ENCODE measurements around the gene USP15. TPM values are rescaled to one million over a fixed set of nuclear protein-coding genes. Genes with fewer than 3 reads are reported as not detected.

The USP15 gene
- total and polyA plus RNA-seq, 3 experiments from 2014 or later, result 59.5 to 99.0 (median 90.9) TPM

DNA sequence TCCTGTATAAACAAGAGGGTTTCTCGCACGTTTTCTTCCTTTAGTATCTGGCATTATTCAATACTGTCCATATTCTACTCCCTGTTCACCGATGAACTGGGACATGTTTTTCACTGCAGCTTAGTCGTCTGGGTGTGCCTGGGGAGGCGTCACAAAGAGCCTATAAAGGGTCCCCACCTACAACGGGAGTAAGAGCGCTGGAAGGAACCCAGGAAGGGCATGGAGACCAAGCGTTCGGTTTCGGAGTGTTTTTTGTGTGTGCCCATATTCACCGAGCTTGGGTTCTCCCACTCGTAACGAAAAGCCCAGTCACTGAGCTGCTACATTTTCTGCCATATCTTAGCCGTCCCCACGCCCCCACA is 592 bp upstream of the USP15 start:
- H3K36me3 ChIP-seq (ENCODE audit: insufficient read depth, low read length), result no peaks in the 10 kb centered on the region
- POLR2A ChIA-PET, result interaction anchor here (1.0 to 2.2 kb wide), 4 partner anchors 9 to 344 kb away, joined by 3 to 10 read pairs (median 5); partner anchors contain the start of gene MON2
- no peaks in the 10 kb centered on the region for H3K27me3 ChIP-seq (ENCODE audit: insufficient read depth, low read length, poor library complexity, severe bottlenecking)
- H3K27ac ChIP-seq (ENCODE audit: low read depth, low read length), result peak overlapping the region; percentile 94
- peaks cover 0 to 3% of the 10 kb centered on the region in 2 donors for H3K27me3 Mint-ChIP-seq
- peaks cover 0 to 23% (median 2%) of the 10 kb centered on the region in 3 donors for H3K36me3 Mint-ChIP-seq
- H3K4me1 Mint-ChIP-seq, result peaks cover 52 to 66% (median 53%) of the 10 kb centered on the region in 3 donors
- H3K9me3 Mint-ChIP-seq, result no peaks in the 10 kb centered on the region
- peak overlapping the region; percentile 98 to 99 (median 99) for H3K4me3 Mint-ChIP-seq
- H3K9me3 ChIP-seq (ENCODE audit: low read length), result no peaks in the 10 kb centered on the region
- H3K27ac Mint-ChIP-seq, result peak overlapping the region; percentile 94 to 100 (median 99)
- CTCF ChIA-PET, result interaction anchor here (0.6 to 1.0 kb wide), 3 partner anchors 9 to 65 kb away, joined by 3 to 5 read pairs (median 3); no protein-coding TSS in a partner anchor
- peaks cover 61% of the 10 kb centered on the region for H3K4me1 ChIP-seq (ENCODE audit: insufficient read depth, low read length)
- H3K4me3 ChIP-seq (ENCODE audit: low read length), result peak overlapping the region; percentile 93
- no peak for DNase-seq

DNA sequence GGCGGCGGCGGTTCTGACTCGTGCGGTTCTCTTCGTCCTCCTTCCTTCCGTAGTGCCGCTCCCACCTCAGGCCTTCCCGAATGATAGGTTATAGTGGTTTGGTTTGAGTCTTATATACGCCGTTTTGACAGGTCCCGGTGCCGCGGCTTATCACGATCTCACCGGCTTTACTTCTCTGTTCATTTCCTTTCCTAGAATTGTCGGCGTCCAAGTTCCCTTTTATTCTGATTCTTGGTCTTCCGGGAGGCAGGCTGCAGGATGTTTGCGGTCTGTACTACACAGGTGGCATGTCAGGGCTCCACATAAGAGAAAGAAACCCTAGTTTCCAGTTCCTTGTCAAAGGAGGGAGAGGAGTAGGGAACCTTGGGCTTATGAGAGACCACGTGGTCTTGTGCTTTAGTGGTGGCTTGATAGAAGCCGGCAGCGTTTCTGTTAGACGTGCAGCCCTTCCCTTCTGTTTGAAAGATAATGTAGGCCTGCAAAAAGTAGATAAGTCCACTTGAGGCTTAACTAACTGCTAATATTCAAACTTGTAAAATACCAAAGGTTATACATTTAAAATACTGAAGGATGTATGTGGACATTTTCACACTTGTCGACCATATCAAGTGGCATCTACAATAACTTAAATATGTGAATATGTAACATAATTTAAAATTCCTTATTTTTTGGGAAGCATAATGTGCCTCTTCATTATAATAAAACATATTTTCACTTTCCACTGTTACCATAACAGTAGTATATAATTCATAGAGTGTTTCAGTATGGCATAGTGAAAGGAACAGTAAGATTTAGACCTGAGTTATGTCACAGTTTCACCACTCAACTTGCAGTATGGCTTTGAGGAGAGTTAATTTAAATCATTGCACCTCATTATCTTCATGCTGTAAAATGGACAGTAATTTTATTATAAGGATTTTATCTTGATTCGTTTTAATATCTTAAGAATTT is 804 bp downstream of the USP15 start:
- ChIA-PET POLR2A (interaction anchor here (1.0 to 2.2 kb wide), 2 partner anchors 17 to 342 kb away, joined by 3 to 10 read pairs; no protein-coding TSS in a partner anchor), CTCF (no interaction called here)

DNA sequence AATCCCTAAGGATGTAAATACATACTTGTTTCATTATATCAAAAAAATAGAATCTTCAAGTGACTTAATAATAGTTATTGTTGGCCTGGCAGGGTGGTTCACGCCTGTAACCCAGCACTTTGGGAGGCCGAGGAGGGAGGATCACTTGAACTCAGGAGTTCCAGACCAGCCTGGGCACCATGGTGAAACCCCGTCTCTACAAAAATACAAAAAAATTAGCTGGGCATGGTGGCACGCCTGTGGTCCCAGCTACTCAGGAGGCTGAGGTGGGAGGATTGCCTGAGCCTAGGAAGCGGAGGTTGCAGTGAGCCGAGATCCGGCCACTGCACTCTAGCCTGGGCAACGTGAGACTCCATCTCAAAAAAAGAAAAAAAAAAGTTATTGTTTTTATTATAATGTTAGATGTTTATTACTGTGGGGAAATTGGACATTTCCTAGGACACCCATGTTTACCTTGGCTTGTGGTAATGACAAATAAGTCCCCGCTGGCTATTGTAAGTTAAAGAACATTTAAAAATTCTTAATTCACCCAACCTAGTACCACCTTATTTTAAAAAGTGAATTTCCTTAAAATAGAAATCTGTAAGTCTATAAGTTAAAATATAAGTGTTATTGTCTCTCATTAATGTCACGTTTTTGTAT is 1.8 kb downstream of the USP15 start:
- H3K9me3 Mint-ChIP-seq, result no peaks in the 10 kb centered on the region
- H3K36me3 Mint-ChIP-seq, result peaks cover 0 to 23% (median 4%) of the 10 kb centered on the region in 3 donors
- Histone ChIP-seq H3K27me3 (ENCODE audit: insufficient read depth, low read length, poor library complexity, severe bottlenecking) (no peaks in the 10 kb centered on the region), H3K9me3 (ENCODE audit: low read length) (no peaks in the 10 kb centered on the region), H3K27ac (ENCODE audit: low read depth, low read length) (peak overlapping the region; percentile 94), H3K36me3 (ENCODE audit: insufficient read depth, low read length) (no peaks in the 10 kb centered on the region), H3K4me1 (ENCODE audit: insufficient read depth, low read length) (peaks cover 74% of the 10 kb centered on the region), H3K4me3 (ENCODE audit: low read length) (peak overlapping the region; percentile 93)
- H3K27ac Mint-ChIP-seq, result peak overlapping the region in 5 of 8 donors; percentile 17 to 98 (median 73)
- peaks cover 67 to 84% (median 72%) of the 10 kb centered on the region in 3 donors for H3K4me1 Mint-ChIP-seq
- H3K27me3 Mint-ChIP-seq, result peaks cover 0 to 3% of the 10 kb centered on the region in 2 donors
- ChIA-PET CTCF (interaction anchor here (0.6 kb wide), 1 partner anchor 556 kb away, joined by 3 read pairs; no protein-coding TSS in a partner anchor), POLR2A (no interaction called here)
- DNase-seq, result no peak
- H3K4me3 Mint-ChIP-seq, result peak overlapping the region; percentile 83 to 99 (median 99)

More for the DNA sequence above, 804 bp downstream of the USP15 start:
- Histone ChIP-seq H3K27ac (ENCODE audit: low read depth, low read length) (peak overlapping the region; percentile 94), H3K27me3 (ENCODE audit: insufficient read depth, low read length, poor library complexity, severe bottlenecking) (no peaks in the 10 kb centered on the region), H3K4me1 (ENCODE audit: insufficient read depth, low read length) (peaks cover 73% of the 10 kb centered on the region), H3K9me3 (ENCODE audit: low read length) (no peaks in the 10 kb centered on the region), H3K4me3 (ENCODE audit: low read length) (peak overlapping the region; percentile 93), H3K36me3 (ENCODE audit: insufficient read depth, low read length) (no peaks in the 10 kb centered on the region)
- H3K27ac Mint-ChIP-seq, result peak overlapping the region; percentile 94 to 100 (median 99)
- peaks cover 64 to 80% (median 67%) of the 10 kb centered on the region in 3 donors for H3K4me1 Mint-ChIP-seq
- DNase-seq, result peak; percentile 26 to 74 (median 68)
- H3K4me3 Mint-ChIP-seq, result peak overlapping the region; percentile 98 to 99 (median 99)
- peaks cover 0 to 23% (median 4%) of the 10 kb centered on the region in 3 donors for H3K36me3 Mint-ChIP-seq
- H3K9me3 Mint-ChIP-seq, result no peaks in the 10 kb centered on the region
- peaks cover 0 to 3% of the 10 kb centered on the region in 2 donors for H3K27me3 Mint-ChIP-seq

DNA sequence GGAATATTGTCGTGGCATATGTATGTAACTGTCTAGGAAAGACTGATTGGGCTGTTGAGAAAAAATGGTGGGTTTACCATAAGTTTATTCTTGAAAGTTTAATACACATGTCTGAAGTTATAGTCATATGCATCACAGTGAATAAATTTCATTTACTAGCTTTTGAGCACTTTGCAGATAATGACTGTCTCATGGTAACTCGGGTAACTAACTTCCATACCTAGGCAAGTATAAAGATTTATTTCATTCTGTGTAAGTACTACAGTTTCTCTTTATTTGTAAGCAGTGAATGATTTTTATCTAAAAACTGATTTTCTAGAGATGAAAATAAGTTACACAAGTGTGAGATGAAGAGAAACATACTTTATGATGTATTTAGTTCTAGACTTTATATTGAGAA is 3.0 kb downstream of the USP15 start:
- POLR2A ChIA-PET, result no interaction called here
- H3K4me3 Mint-ChIP-seq, result peak overlapping the region; percentile 75 to 99 (median 82)
- CTCF ChIA-PET, result no interaction called here
- Histone ChIP-seq H3K4me3 (ENCODE audit: low read length) (peak overlapping the region; percentile 31), H3K4me1 (ENCODE audit: insufficient read depth, low read length) (peaks cover 73% of the 10 kb centered on the region), H3K9me3 (ENCODE audit: low read length) (no peaks in the 10 kb centered on the region), H3K27ac (ENCODE audit: low read depth, low read length) (peak overlapping the region; percentile 94), H3K36me3 (ENCODE audit: insufficient read depth, low read length) (no peaks in the 10 kb centered on the region), H3K27me3 (ENCODE audit: insufficient read depth, low read length, poor library complexity, severe bottlenecking) (no peaks in the 10 kb centered on the region)
- H3K27ac Mint-ChIP-seq, result peak overlapping the region in 6 of 8 donors; percentile 64 to 91 (median 77)
- peaks cover 0 to 3% of the 10 kb centered on the region in 2 donors for H3K27me3 Mint-ChIP-seq
- H3K4me1 Mint-ChIP-seq, result peaks cover 75 to 84% (median 82%) of the 10 kb centered on the region in 3 donors
- H3K36me3 Mint-ChIP-seq, result peaks cover 0 to 23% (median 4%) of the 10 kb centered on the region in 3 donors
- no peak for DNase-seq
- H3K9me3 Mint-ChIP-seq, result no peaks in the 10 kb centered on the region

DNA sequence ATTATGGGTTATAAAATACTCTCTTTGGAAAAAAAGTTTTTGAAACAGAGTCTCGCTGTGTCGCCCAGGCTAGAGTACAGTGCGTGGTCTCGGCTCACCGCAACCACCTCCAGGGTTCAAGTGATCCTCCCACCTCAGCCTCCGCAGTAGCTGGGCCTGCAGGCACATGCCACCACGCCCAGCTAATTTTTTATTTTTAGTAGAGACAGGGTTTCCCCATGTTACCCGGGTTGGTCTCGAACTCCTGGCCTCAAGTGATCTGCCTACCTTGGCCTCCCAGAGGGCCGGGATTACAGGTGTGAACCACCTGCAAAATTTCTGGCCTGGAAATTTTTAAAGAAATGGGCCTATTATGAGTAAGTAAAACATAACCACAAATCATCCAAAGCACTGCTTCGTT is 3.8 kb downstream of the USP15 start:
- DNase-seq, result no peak
- peaks cover 0 to 3% of the 10 kb centered on the region in 2 donors for H3K27me3 Mint-ChIP-seq
- Histone ChIP-seq H3K4me1 (ENCODE audit: insufficient read depth, low read length) (peaks cover 73% of the 10 kb centered on the region), H3K4me3 (ENCODE audit: low read length) (peak overlapping the region; percentile 31), H3K36me3 (ENCODE audit: insufficient read depth, low read length) (no peaks in the 10 kb centered on the region), H3K27ac (ENCODE audit: low read depth, low read length) (peak overlapping the region; percentile 94), H3K27me3 (ENCODE audit: insufficient read depth, low read length, poor library complexity, severe bottlenecking) (no peaks in the 10 kb centered on the region), H3K9me3 (ENCODE audit: low read length) (no peaks in the 10 kb centered on the region)
- peak overlapping the region; percentile 25 to 91 (median 82) for H3K27ac Mint-ChIP-seq
- CTCF ChIA-PET, result no interaction called here
- no peaks in the 10 kb centered on the region for H3K9me3 Mint-ChIP-seq
- H3K4me3 Mint-ChIP-seq, result peak overlapping the region; percentile 75 to 99 (median 82)
- POLR2A ChIA-PET, result no interaction called here
- H3K36me3 Mint-ChIP-seq, result peaks cover 0 to 24% (median 4%) of the 10 kb centered on the region in 3 donors
- peaks cover 74 to 84% (median 82%) of the 10 kb centered on the region in 3 donors for H3K4me1 Mint-ChIP-seq

DNA sequence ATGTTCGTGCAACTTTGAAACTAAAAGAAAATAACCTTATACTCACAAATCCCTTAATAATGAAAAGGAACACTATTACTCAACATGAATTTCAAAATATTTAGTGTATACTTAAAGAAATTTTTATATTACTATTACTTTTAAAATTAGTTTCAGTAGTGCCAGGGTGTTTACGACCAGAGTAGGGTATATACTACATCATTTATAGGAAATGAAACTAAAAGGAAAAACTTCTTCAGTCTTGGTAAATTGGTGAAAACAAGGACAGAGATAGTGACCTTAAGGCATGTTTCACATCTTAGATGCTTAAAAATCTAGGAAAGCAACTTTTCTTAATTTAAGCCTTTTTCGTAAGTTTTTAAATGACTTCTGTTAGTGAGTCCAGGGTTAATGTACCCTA is 4.5 kb downstream of the USP15 start:
- H3K36me3 Mint-ChIP-seq, result peaks cover 0 to 20% (median 4%) of the 10 kb centered on the region in 3 donors
- H3K4me3 Mint-ChIP-seq, result peak overlapping the region; percentile 75 to 99 (median 82)
- H3K4me1 Mint-ChIP-seq, result peaks cover 74 to 86% (median 81%) of the 10 kb centered on the region in 3 donors

DNA sequence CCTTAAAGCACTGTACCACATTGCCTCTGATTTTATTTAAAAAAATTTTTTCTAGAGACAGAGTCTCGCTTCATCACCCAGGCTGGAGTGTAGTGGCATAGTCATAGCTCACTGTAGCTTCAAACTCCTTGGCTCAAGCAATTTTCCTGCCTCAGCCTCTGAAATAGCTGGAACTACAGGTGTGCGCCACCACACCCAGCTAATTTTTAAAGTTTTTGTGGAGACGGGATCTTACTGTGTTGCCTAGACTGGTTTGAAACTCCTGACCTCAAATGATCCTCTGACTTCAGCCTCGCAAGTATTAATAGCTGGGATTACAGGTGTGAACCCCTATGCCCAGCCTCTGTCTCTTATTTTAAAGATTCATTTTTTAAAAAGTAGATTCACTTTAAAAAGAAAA is 5.3 kb downstream of the USP15 start:
- Histone ChIP-seq H3K4me3 (ENCODE audit: low read length) (peak overlapping the region; percentile 13), H3K9me3 (ENCODE audit: low read length) (no peaks in the 10 kb centered on the region), H3K27me3 (ENCODE audit: insufficient read depth, low read length, poor library complexity, severe bottlenecking) (no peaks in the 10 kb centered on the region), H3K4me1 (ENCODE audit: insufficient read depth, low read length) (peaks cover 83% of the 10 kb centered on the region), H3K27ac (ENCODE audit: low read depth, low read length) (no peak overlapping the region), H3K36me3 (ENCODE audit: insufficient read depth, low read length) (no peaks in the 10 kb centered on the region)
- peak overlapping the region in 3 of 7 donors; percentile 9 to 82 (median 12) for H3K4me3 Mint-ChIP-seq
- ChIA-PET CTCF (interaction anchor here (1.3 kb wide), 1 partner anchor 337 kb away, joined by 3 read pairs; no protein-coding TSS in a partner anchor), POLR2A (no interaction called here)
- peaks cover 81 to 94% (median 89%) of the 10 kb centered on the region in 3 donors for H3K4me1 Mint-ChIP-seq
- peak overlapping the region in 2 of 8 donors; percentile 34 to 61 for H3K27ac Mint-ChIP-seq
- H3K36me3 Mint-ChIP-seq, result peaks cover 0 to 15% (median 4%) of the 10 kb centered on the region in 3 donors
- no peaks in the 10 kb centered on the region for H3K9me3 Mint-ChIP-seq
- DNase-seq, result no peak
- H3K27me3 Mint-ChIP-seq, result peaks cover 0 to 3% of the 10 kb centered on the region in 2 donors

More for the DNA sequence above, 4.5 kb downstream of the USP15 start:
- peak overlapping the region; percentile 11 for H3K27ac ChIP-seq (ENCODE audit: low read depth, low read length)
- no peaks in the 10 kb centered on the region for H3K9me3 ChIP-seq (ENCODE audit: low read length)
- peaks cover 0 to 3% of the 10 kb centered on the region in 2 donors for H3K27me3 Mint-ChIP-seq
- H3K27me3 ChIP-seq (ENCODE audit: insufficient read depth, low read length, poor library complexity, severe bottlenecking), result no peaks in the 10 kb centered on the region
- H3K9me3 Mint-ChIP-seq, result no peaks in the 10 kb centered on the region
- ChIA-PET POLR2A (no interaction called here), CTCF (interaction anchor here (1.3 kb wide), 1 partner anchor 338 kb away, joined by 3 read pairs; no protein-coding TSS in a partner anchor)
- H3K4me1 ChIP-seq (ENCODE audit: insufficient read depth, low read length), result peaks cover 76% of the 10 kb centered on the region
- DNase-seq, result peak in 1 of 5 donors; percentile 7
- H3K36me3 ChIP-seq (ENCODE audit: insufficient read depth, low read length), result no peaks in the 10 kb centered on the region
- H3K27ac Mint-ChIP-seq, result peak overlapping the region; percentile 25 to 95 (median 84)
- peak overlapping the region; percentile 31 for H3K4me3 ChIP-seq (ENCODE audit: low read length)

Data from CD8-positive, alpha-beta memory T cell (primary cell).